ENCODE results near the gene LITAF. TPM values are rescaled to one million over a fixed set of nuclear protein-coding genes. Genes with fewer than 3 reads are reported as not detected.

The LITAF gene
- total and polyA plus RNA-seq, 7 experiments from 2014 or later: 126 to 563 (median 264) TPM

- Histone ChIP-seq H3K27ac (ENCODE audit: low read depth, low read length) (peak overlapping the region; percentile 94), H3K9me3 (ENCODE audit: control insufficient read depth in 2 of 3, low read length in 3 of 3) (no peaks in the 10 kb centered on the region), H3K4me1 (ENCODE audit: control insufficient read depth in 2 of 2, insufficient read depth in 2 of 2, low read length in 2 of 2) (peaks cover 42 to 57% of the 10 kb centered on the region in 2 donors), H3K4me3 (ENCODE audit: low read length) (peak overlapping the region; percentile 88), H3K36me3 (ENCODE audit: control insufficient read depth in 2 of 3, insufficient read depth in 3 of 3, low read length in 3 of 3) (no peaks in the 10 kb centered on the region), H3K27me3 (ENCODE audit: control insufficient read depth in 2 of 2, insufficient read depth in 2 of 2, low read length in 2 of 2) (no peaks in the 10 kb centered on the region)
- peak overlapping the region; percentile 82 to 100 (median 96) for H3K4me3 Mint-ChIP-seq
- ATAC-seq: peak; percentile 8
- H3K27ac Mint-ChIP-seq: peak overlapping the region; percentile 87 to 99 (median 97)
- CTCF ChIA-PET: interaction anchor here (0.7 to 3.6 kb wide), 9 partner anchors 38 to 229 kb away, joined by 3 to 21 read pairs (median 3); no protein-coding TSS in a partner anchor
- H3K36me3 Mint-ChIP-seq: peaks cover 0 to 14% (median 4%) of the 10 kb centered on the region in 5 donors
- intact Hi-C loops (cut with micrococcal nuclease): loop anchor here (1.0 to 10.0 kb wide), 12 partner anchors 12 to 639 kb away; partner anchors contain the start of genes ZC3H7A (in 2 of the 2), CLEC16A (in 1 of the 2), DEXI (in 1 of the 2) and SOCS1 (in 1 of the 2)
- H3K4me1 Mint-ChIP-seq: peaks cover 54 to 73% (median 64%) of the 10 kb centered on the region in 7 donors
- no peaks in the 10 kb centered on the region for H3K9me3 Mint-ChIP-seq
- DNase-seq: no peak
- POLR2A ChIA-PET: interaction anchor here (0.7 to 6.1 kb wide), 13 partner anchors 17 to 95 kb away, joined by 3 to 61 read pairs (median 4); no protein-coding TSS in a partner anchor
- peaks cover 0 to 7% (median 0%) of the 10 kb centered on the region in 5 donors for H3K27me3 Mint-ChIP-seq
Measured at GRCh38 chr16:11583889-11584565, 2.7 kb downstream of the LITAF start.

GRCh38 chr16:11583166-11583565 lies 3.6 kb downstream of the LITAF start:
- POLR2A ChIA-PET: interaction anchor here (0.7 to 6.1 kb wide), 13 partner anchors 10 to 86 kb away, joined by 3 to 61 read pairs (median 5); no protein-coding TSS in a partner anchor
- Histone ChIP-seq H3K4me1 (ENCODE audit: control insufficient read depth in 2 of 2, insufficient read depth in 2 of 2, low read length in 2 of 2) (peaks cover 42 to 57% of the 10 kb centered on the region in 2 donors), H3K27ac (ENCODE audit: low read depth, low read length) (peak overlapping the region; percentile 94), H3K27me3 (ENCODE audit: control insufficient read depth in 2 of 2, insufficient read depth in 2 of 2, low read length in 2 of 2) (no peaks in the 10 kb centered on the region), H3K36me3 (ENCODE audit: control insufficient read depth in 2 of 3, insufficient read depth in 3 of 3, low read length in 3 of 3) (no peaks in the 10 kb centered on the region), H3K4me3 (ENCODE audit: low read length) (peak overlapping the region; percentile 31), H3K9me3 (ENCODE audit: control insufficient read depth in 2 of 3, low read length in 3 of 3) (no peaks in the 10 kb centered on the region)
- H3K36me3 Mint-ChIP-seq: peaks cover 0 to 19% (median 7%) of the 10 kb centered on the region in 5 donors
- peak overlapping the region in 8 of 9 donors; percentile 73 to 99 (median 90) for H3K27ac Mint-ChIP-seq
- no peak for ATAC-seq
- DNase-seq: no peak
- CTCF ChIA-PET: interaction anchor here (0.8 to 3.6 kb wide), 8 partner anchors 20 to 107 kb away, joined by 3 to 21 read pairs (median 4); no protein-coding TSS in a partner anchor
- H3K9me3 Mint-ChIP-seq: no peaks in the 10 kb centered on the region
- intact Hi-C loops (cut with micrococcal nuclease): loop anchor here (5.0 to 10.0 kb wide), 4 partner anchors 212 to 638 kb away; partner anchors contain the start of genes ZC3H7A (in 2 of the 2), CLEC16A (in 1 of the 2), DEXI (in 1 of the 2) and SOCS1 (in 1 of the 2)
- peaks cover 50 to 74% (median 66%) of the 10 kb centered on the region in 7 donors for H3K4me1 Mint-ChIP-seq
- peak overlapping the region; percentile 61 to 95 (median 82) for H3K4me3 Mint-ChIP-seq
- peaks cover 0 to 3% (median 0%) of the 10 kb centered on the region in 5 donors for H3K27me3 Mint-ChIP-seq

- ATAC-seq: no peak
- Mint-ChIP-seq H3K9me3 (no peaks in the 10 kb centered on the region), H3K4me3 (peak overlapping the region; percentile 61 to 95 (median 82)), H3K27me3 (peaks cover 0 to 1% (median 0%) of the 10 kb centered on the region in 5 donors), H3K27ac (peak overlapping the region; percentile 38 to 99 (median 88)), H3K4me1 (peaks cover 50 to 79% (median 67%) of the 10 kb centered on the region in 7 donors), H3K36me3 (peaks cover 0 to 20% (median 7%) of the 10 kb centered on the region in 5 donors)
- DNase-seq: no peak
- Histone ChIP-seq H3K4me1 (ENCODE audit: control insufficient read depth in 2 of 2, insufficient read depth in 2 of 2, low read length in 2 of 2) (peaks cover 43 to 58% of the 10 kb centered on the region in 2 donors), H3K9me3 (ENCODE audit: control insufficient read depth in 2 of 3, low read length in 3 of 3) (no peaks in the 10 kb centered on the region), H3K27me3 (ENCODE audit: control insufficient read depth in 2 of 2, insufficient read depth in 2 of 2, low read length in 2 of 2) (no peaks in the 10 kb centered on the region), H3K27ac (ENCODE audit: low read depth, low read length) (peak overlapping the region; percentile 94), H3K36me3 (ENCODE audit: control insufficient read depth in 2 of 3, insufficient read depth in 3 of 3, low read length in 3 of 3) (no peaks in the 10 kb centered on the region), H3K4me3 (ENCODE audit: low read length) (peak overlapping the region; percentile 31)
- ChIA-PET CTCF (interaction anchor here (0.6 to 3.6 kb wide), 10 partner anchors 8 to 215 kb away, joined by 3 to 21 read pairs (median 4); partner anchors contain the start of gene ZC3H7A), POLR2A (interaction anchor here (0.6 to 6.1 kb wide), 11 partner anchors 9 to 91 kb away, joined by 3 to 61 read pairs (median 6); no protein-coding TSS in a partner anchor)
- intact Hi-C loops (cut with micrococcal nuclease): loop anchor here (5.0 to 10.0 kb wide), 4 partner anchors 213 to 637 kb away; partner anchors contain the start of genes ZC3H7A (in 2 of the 2), CLEC16A (in 1 of the 2), DEXI (in 1 of the 2) and SOCS1 (in 1 of the 2)
Measured at GRCh38 chr16:11582157-11582814, 4.4 kb downstream of the LITAF start.

GRCh38 chr16:11581678-11582077 lies 5.0 kb downstream of the LITAF start:
- H3K36me3 Mint-ChIP-seq: peaks cover 0 to 23% (median 11%) of the 10 kb centered on the region in 5 donors

GRCh38 chr16:11580451-11581086 lies 6.2 kb downstream of the LITAF start:
- peaks cover 0 to 21% (median 11%) of the 10 kb centered on the region in 5 donors for H3K36me3 Mint-ChIP-seq
- DNase-seq (no peak), ATAC-seq (no peak)
- no peaks in the 10 kb centered on the region for H3K9me3 ChIP-seq (ENCODE audit: control insufficient read depth in 2 of 3, low read length in 3 of 3)
- H3K27ac ChIP-seq (ENCODE audit: low read depth, low read length): peak overlapping the region; percentile 50
- peaks cover 0 to 3% (median 0%) of the 10 kb centered on the region in 3 experiments for H3K36me3 ChIP-seq (ENCODE audit: control insufficient read depth in 2 of 3, insufficient read depth in 3 of 3, low read length in 3 of 3)
- intact Hi-C loops (cut with micrococcal nuclease): loop anchor here (5.0 to 10.0 kb wide), 4 partner anchors 214 to 636 kb away; partner anchors contain the start of genes ZC3H7A (in 2 of the 2), CLEC16A (in 1 of the 2), DEXI (in 1 of the 2) and SOCS1 (in 1 of the 2)
- peaks cover 59 to 90% (median 71%) of the 10 kb centered on the region in 7 donors for H3K4me1 Mint-ChIP-seq
- H3K27me3 Mint-ChIP-seq: no peaks in the 10 kb centered on the region
- peaks cover 56 to 70% of the 10 kb centered on the region in 2 donors for H3K4me1 ChIP-seq (ENCODE audit: control insufficient read depth in 2 of 2, insufficient read depth in 2 of 2, low read length in 2 of 2)
- ChIA-PET CTCF (interaction anchor here (0.7 to 1.9 kb wide), 2 partner anchors 42 to 217 kb away, joined by 4 to 6 read pairs; no protein-coding TSS in a partner anchor), POLR2A (interaction anchor here (0.7 to 6.1 kb wide), 4 partner anchors 18 to 48 kb away, joined by 3 to 61 read pairs (median 4); no protein-coding TSS in a partner anchor)
- H3K27ac Mint-ChIP-seq: peak overlapping the region; percentile 58 to 94 (median 88)
- H3K9me3 Mint-ChIP-seq: no peaks in the 10 kb centered on the region
- H3K27me3 ChIP-seq (ENCODE audit: control insufficient read depth in 2 of 2, insufficient read depth in 2 of 2, low read length in 2 of 2): no peaks in the 10 kb centered on the region
- no peak overlapping the region for H3K4me3 ChIP-seq (ENCODE audit: low read length)
- H3K4me3 Mint-ChIP-seq: peak overlapping the region in 9 of 10 donors; percentile 12 to 95 (median 63)

More at GRCh38 chr16:11581678-11582077, 5.0 kb downstream of the LITAF start:
- peaks cover 48 to 63% of the 10 kb centered on the region in 2 donors for H3K4me1 ChIP-seq (ENCODE audit: control insufficient read depth in 2 of 2, insufficient read depth in 2 of 2, low read length in 2 of 2)
- Mint-ChIP-seq H3K9me3 (no peaks in the 10 kb centered on the region), H3K4me3 (peak overlapping the region; percentile 61 to 95 (median 82)), H3K27me3 (no peaks in the 10 kb centered on the region), H3K27ac (peak overlapping the region; percentile 38 to 99 (median 88)), H3K4me1 (peaks cover 56 to 84% (median 71%) of the 10 kb centered on the region in 7 donors)
- peak overlapping the region; percentile 94 for H3K27ac ChIP-seq (ENCODE audit: low read depth, low read length)
- peak overlapping the region; percentile 31 for H3K4me3 ChIP-seq (ENCODE audit: low read length)
- DNase-seq: peak in 4 of 9 donors; percentile 32 to 48 (median 40)
- peak; percentile 38 for ATAC-seq
- intact Hi-C loops (cut with micrococcal nuclease): loop anchor here (5.0 to 10.0 kb wide), 4 partner anchors 213 to 637 kb away; partner anchors contain the start of genes ZC3H7A (in 2 of the 2), CLEC16A (in 1 of the 2), DEXI (in 1 of the 2) and SOCS1 (in 1 of the 2)
- no peaks in the 10 kb centered on the region for H3K36me3 ChIP-seq (ENCODE audit: control insufficient read depth in 2 of 3, insufficient read depth in 3 of 3, low read length in 3 of 3)
- ChIA-PET CTCF (interaction anchor here (0.6 to 3.6 kb wide), 8 partner anchors 7 to 58 kb away, joined by 3 to 21 read pairs (median 4); no protein-coding TSS in a partner anchor), POLR2A (interaction anchor here (1.0 to 6.1 kb wide), 9 partner anchors 9 to 92 kb away, joined by 3 to 61 read pairs (median 6); no protein-coding TSS in a partner anchor)
- H3K9me3 ChIP-seq (ENCODE audit: control insufficient read depth in 2 of 3, low read length in 3 of 3): no peaks in the 10 kb centered on the region
- no peaks in the 10 kb centered on the region for H3K27me3 ChIP-seq (ENCODE audit: control insufficient read depth in 2 of 2, insufficient read depth in 2 of 2, low read length in 2 of 2)
